ENCODE measurements around the gene JUND.

GRCh38 chr19:18265582-18265981 lies 15.8 kb downstream of the JUND start:
- no peak for TF ChIP-seq CTCF (IDR thresholded peaks at IDR 0.05)
- no peak for TF ChIP-seq POLR2A (IDR thresholded peaks at IDR 0.05)

Data from Peyer's patch (tissue), 4 donors.